GM21367 (cell line): ENCODE results near the gene PFDN4.
"Not testable (repeated sequence)": the region's sequence is repeated elsewhere in the genome, so short reads cannot be mapped to it uniquely, and the experiment has no call there.

Experiments
- ATAC-seq: cut with Tn5 transposase; IDR thresholded peaks from one replicate; pipeline ENCODE4 v1.9.1; 2021; ENCODE audit not compliant: unreplicated experiment

Gene PFDN4

DNA sequence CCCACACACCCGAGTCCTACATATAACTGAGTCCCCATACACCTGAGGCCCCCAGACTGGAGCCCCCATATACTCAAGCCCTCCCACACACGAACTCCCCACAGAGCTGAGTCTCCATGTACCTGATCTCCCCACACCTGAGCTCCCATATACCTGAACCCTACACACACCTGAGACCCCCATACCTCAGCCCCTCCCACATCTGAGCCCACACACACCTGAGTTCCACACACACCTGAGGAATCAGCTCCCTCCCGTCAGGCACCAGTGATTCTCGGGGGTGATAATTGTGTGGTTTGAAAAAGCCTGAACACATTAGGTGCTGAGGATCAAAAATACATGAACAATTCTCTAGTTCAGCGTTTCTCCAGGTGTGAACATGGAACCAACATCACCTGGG, 15.4 kb downstream of the PFDN4 start:
- ATAC-seq, result no peak

DNA sequence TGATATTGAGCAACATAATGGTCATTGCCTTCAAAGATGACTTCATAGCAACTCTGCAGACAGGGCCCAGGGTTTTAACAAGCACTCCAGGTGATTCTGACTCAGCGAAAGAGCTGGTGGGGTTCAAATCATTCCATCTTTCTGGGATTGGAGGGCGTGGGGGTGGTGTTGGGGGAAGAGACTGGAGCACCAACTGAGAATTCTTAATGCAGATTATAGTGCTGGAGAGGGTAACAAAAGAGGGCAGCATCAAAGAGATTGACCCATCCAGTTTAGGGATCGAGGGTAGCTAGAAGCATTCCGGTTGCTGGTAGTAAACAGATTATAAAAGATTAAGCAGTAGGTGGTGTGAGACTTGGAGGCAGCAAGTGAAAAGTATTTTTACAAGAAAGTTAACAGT, 15.9 kb downstream of the PFDN4 start:
- ATAC-seq, result no peak

- ATAC-seq, result not testable (repeated sequence)
Measured at GRCh38 chr20:54224642-54225041, 16.8 kb downstream of the PFDN4 start.

GRCh38 chr20:54227241-54227640, 19.4 kb downstream of the PFDN4 start:
- peak; percentile 95 for ATAC-seq

DNA sequence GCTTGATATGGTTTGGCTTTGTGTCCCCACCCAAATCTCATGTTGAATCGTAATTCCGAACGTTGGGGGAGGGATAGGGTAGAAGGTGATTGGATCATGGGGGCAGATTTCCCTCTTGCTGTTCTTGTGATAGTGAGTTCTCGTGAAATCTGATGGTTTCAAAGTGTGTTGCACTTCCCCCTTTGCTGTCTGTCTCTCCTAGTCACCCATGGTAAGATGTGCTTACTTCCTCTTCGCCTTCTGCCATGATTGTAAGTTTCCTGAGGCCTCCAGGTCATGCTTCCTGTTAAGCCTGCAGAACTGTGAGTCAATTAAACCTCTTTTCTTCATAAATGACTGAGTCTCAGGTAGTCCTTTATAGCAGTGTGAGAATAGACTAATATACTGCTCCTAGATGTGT, 19.9 kb downstream of the PFDN4 start:
- ATAC-seq, result no peak

DNA sequence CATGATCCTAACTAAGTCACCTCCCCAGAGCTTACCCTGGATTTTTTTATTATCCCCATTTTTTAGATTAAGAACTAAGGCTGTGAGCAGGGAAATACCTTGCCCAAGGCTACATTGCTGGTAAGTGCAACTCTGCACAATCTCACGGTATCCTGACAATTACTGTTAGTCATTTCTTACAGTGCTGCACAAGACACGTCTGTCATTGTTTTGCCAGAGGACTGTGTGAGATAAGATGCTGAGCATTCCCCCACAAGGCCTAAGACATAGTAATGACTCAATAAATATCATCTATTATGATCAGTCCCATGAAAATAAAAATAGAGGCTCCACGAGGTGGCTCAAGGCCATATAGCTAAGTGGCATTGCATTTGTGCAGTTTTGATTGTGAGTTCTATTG, 21.0 kb downstream of the PFDN4 start:
- ATAC-seq, result no peak

DNA sequence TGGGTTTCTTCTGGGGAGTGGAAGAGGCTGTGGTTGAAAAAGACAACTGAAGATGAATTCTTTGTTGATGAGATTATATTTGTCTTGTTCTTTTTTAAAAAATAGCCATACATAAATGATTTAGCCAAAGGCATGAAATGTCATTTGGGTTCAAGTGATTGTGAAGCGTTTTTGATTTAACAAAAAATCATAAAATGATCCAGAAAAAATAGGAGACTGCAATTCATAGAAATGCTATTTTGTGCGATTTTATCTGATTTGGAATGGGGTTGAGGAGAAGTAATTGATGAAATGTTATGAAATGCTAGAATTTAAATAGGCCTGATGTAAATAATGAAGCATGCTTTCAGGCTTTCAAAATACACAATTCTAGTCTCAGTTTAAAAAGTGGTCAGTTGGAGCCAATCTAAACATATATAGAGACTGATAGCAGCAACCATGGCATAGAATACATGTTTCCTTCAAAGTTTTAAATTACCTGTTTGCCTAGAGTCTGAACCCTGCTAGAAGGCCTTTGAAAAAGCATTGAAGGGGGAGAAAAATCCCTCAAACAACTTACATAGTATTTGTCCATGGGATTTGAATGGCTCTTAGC, 21.8 kb downstream of the PFDN4 start:
- ATAC-seq, result no peak

- ATAC-seq, result no peak
Measured at GRCh38 chr20:54231036-54231435, 23.1 kb downstream of the PFDN4 start.

- ATAC-seq, result no peak
Measured at GRCh38 chr20:54234991-54235390, 27.1 kb downstream of the PFDN4 start.

- ATAC-seq, result no peak
Measured at GRCh38 chr20:54237116-54237943, 29.4 kb downstream of the PFDN4 start.

- no peak for ATAC-seq
Measured at GRCh38 chr20:54244113-54244512, 36.2 kb downstream of the PFDN4 start.

DNA sequence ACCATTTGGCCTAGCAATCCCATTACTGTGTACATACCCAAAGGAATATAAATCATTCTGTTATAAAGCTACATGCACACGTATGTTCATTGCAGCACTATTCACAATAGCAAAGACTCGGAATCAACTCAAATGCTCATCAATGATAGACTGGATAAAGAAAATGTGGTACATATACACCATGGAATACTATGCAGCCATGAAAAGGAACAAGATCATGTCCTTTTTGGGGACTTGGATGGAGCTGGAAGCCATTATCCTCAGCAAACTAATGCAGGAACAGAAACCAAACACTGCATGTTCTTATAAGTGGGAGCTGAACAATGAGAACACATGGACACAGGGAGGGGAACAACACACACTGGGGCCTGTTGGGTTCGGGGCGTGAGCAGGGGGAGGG, 40.8 kb downstream of the PFDN4 start:
- not testable (repeated sequence) for ATAC-seq

GRCh38 chr20:54250691-54251090, 42.8 kb downstream of the PFDN4 start:
- no peak for ATAC-seq

GRCh38 chr20:54251096-54251495, 43.2 kb downstream of the PFDN4 start:
- no peak for ATAC-seq

GRCh38 chr20:54254596-54254995, 46.7 kb downstream of the PFDN4 start:
- no peak for ATAC-seq

DNA sequence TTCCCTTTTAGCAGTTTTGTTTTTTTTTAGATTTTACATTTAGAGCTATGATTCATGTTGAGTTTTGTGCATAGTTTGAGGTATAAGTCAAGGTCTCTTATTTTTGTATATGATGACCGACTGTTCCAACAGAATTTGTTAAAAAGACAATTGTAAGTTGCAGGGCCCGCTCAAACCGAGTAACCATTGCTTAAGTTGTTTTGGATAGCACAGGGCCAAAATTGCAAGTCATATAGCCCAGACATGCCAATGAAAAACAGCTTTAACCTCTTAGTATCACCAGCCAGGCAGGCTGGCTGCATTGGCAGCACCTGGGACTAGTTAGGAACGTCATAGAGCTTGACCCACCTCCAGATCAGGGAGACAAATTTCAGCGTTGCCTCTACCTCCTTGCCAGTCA, 47.3 kb downstream of the PFDN4 start:
- ATAC-seq, result no peak

- no peak for ATAC-seq
Measured at GRCh38 chr20:54256202-54256601, 48.3 kb downstream of the PFDN4 start.

DNA sequence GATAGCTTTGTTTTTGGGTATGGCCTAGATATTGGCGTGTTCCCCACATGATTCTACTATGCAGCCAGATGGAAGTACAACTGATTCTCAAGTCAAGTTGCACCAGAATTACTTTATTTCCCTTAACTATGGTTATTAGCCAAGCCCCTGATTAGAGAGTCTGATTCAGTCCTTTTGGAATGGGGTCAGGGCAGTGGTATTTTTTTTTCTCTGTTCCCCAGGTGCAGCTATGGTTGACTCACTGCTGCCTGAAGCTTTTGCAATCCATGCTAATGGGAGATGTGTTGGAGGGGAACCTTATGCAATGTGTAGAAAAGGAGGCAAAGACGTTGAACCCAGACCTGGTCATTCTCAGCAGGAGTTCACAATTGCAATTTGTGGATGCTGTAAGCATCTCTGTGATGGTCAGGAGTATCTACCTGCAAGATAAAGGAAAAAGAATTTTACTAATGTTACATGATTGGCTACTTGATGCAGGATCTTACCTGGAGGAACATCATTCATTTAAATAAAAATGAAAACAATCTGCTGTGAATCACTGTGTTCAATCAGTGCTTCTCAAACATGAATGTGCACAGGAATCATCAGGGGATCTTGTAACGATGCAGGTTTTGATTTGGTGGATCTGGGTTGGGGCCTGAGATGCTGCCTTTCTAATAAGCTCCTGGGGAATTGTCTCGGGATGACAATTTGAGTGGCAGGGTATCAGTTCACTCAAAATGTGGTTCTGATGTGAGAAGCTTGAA, 49.4 kb downstream of the PFDN4 start:
- no peak for ATAC-seq

- no peak for ATAC-seq
Measured at GRCh38 chr20:54260116-54260515, 52.2 kb downstream of the PFDN4 start.

DNA sequence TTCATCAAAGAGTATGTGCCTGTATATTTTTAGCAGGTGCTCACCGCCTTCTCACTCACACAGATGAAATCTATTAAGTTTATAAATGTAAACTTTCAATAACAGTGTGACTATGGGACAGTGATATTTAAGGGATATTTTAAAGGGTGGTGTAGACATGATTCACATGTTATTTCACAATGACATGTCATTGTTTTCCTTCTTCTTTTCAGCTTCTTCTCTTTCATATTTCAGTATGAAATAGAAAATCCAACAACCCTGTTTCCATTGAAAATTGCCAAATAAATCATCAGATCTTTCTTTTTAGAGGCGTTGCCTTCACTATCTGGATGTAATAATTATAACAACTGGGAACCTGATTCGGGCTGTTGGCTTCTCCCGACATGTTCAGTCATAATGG, 54.8 kb downstream of the PFDN4 start:
- ATAC-seq, result no peak

DNA sequence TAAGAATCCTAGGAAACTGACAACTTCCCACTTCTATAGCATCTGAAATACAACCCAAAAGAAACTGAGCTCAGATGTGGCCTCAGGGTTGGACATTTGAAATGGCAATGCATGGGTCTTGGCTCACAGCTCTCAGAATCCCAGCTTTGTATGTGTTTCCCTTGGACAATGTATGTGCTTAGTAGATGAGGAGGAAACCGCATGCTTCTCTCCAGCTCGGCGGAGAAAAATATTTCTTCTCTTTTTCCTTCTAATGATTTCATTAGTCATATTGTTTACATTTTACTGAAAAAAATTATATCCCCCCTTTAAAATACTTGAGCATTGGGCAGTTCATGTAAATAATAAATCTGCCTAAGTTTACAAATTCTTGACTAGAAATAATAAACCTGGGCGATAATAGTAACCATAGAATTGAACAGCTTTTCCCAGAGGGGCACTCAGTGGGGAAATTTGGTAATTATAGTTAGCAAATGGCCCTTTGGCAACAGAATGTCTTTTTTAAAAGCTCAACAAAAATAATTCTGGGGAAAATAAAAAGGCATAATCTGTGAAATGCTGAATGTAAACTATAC, 55.3 kb downstream of the PFDN4 start:
- no peak for ATAC-seq

GRCh38 chr20:54265791-54266190, 57.9 kb downstream of the PFDN4 start:
- ATAC-seq, result not testable (repeated sequence)
